Measurements from ENCODE around the gene ARHGAP31. TPM values are rescaled to one million over a fixed set of nuclear protein-coding genes. Genes with fewer than 3 reads are reported as not detected.

ARHGAP31 gene
- total RNA-seq, 5 donors from 2014 or later (not counting 1 experiment from before 2014, with no cell fraction given): 2.7 to 5.1 (median 3.4) TPM

DNA sequence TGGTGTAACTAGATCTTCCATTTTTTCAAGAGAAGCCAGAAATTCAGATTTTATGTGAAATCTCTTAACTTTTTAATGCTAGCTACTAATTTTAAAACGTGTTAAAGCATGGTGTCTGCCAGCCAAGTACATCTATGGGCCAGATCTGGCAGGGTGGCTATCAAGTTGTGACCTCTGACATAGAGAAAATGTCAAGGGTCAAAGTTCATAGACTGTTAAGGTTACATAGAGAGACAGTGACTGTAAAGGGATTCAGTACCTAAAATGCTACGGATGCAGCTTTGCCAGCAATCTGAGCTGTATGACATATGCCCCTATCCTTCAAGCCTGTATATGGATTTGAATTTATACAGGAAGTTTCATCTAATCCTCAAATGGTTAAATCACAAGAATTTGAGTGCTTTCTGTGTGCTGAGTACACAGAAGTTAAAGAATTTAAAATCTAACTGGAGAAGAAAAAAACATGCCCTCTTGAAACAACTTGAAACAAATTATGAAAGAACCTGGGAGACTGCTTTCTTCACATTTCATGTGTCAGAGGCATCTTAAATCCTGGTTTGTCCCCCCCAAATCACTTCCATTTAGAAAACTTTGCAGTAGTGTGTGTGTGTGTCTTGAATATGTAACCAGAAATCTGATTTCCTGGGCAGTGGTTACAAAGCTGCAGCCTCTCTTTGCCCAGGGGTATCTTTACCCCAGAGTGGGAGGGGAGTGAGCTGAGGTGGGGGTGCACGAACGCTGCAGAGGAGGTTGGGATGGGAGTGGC is 895 bp upstream of the ARHGAP31 start:
- Histone ChIP-seq H3K27ac (ENCODE audit: low read length) (peak overlapping the region; percentile 97), H3K4me3 (ENCODE audit: control insufficient read depth in 1 of 2, extremely low read depth in 1 of 2, low read length in 1 of 2) (peak overlapping the region; percentile 74 to 81), H3K27me3 (replicated peaks in 1 of 2; ENCODE audit: control insufficient read depth in 2 of 2, extremely low read depth in 1 of 2, insufficient read depth in 2 of 2, low read length in 1 of 2) (peaks cover 0 to 15% of the 10 kb centered on the region in 2 experiments), H3K9me3 (no peaks in the 10 kb centered on the region), H3K4me1 (ENCODE audit: control insufficient read depth in 1 of 2, extremely low read depth in 1 of 2, insufficient read depth in 2 of 2, low read length in 2 of 2) (peaks cover 15 to 55% of the 10 kb centered on the region in 2 experiments), H3K36me3 (ENCODE audit: control insufficient read depth in 2 of 2, extremely low read depth in 1 of 2, insufficient read depth in 1 of 2, low read length in 1 of 2) (no peaks in the 10 kb centered on the region)
- Mint-ChIP-seq H3K9me3 (peaks cover 0 to 3% (median 2%) of the 10 kb centered on the region in 3 donors), H3K36me3 (peaks cover 3% of the 10 kb centered on the region), H3K4me1 (peaks cover 51 to 67% (median 66%) of the 10 kb centered on the region in 3 donors), H3K27me3 (no peaks in the 10 kb centered on the region), H3K4me3 (peak overlapping the region; percentile 85 to 93 (median 90)), H3K27ac (peak overlapping the region; percentile 57 to 79)
- ChIA-PET POLR2A (interaction anchor here (0.6 to 2.3 kb wide), 5 partner anchors 8 to 338 kb away, joined by 3 to 15 read pairs (median 3); partner anchors contain the start of gene TMEM39A (in 1 of the 2)), CTCF (interaction anchor here (0.6 to 3.0 kb wide), 7 partner anchors 19 to 119 kb away, joined by 3 to 22 read pairs (median 6); partner anchors contain the start of gene B4GALT4 (in 1 of the 2))
- ATAC-seq (replicated peaks in 1 of 4) (no peak), DNase-seq (no peak)
- 0% methylated on average over 2 of the region's 4 CpGs for WGBS (ENCODE audit: insufficient coverage)

DNA sequence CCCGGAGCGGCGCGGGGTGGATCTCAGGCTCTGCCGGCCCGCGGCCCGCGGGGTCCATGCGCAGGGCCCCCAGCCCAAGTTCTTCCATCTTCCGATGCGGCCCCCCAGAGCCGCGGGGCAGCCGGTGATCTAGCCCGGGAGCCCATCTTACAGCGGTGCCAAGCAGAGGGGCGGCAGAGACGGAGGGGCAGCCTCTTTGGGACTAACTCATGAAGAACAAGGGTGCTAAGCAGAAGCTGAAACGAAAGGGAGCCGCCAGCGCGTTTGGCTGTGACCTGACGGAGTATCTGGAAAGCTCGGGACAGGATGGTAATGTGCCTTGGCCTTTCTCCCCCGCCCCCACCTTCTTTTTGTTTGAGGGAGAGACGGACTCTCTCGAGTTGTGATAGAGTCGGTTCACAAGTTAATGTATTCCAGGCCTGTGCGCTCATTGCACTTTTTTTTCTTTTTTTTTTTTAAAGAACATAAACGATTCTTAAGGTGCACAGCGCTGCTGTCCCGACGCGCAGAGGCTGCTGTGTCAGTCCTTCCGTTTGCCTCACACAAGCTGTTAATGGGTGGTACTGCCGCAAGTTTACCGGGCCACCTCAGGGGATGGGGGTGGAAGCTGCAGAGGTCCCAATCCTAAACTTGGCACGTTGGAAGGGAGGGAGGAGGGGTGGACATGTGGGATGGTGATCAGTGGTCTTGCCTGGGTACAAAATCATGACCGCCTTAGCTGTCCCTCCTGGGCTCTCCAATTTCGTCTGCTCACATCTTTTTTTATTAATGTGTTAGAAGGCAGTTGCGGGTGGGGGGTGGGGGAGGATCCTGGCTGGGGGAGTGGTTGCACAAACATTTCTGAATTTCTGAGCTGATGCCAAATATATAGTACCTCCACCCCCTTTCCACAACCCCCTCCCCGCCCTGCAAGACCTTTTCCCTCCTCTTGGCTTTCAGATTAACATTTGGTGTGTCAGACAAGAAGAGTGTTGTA is 801 bp downstream of the ARHGAP31 start:
- Histone ChIP-seq H3K27ac (ENCODE audit: low read length) (peak overlapping the region; percentile 97), H3K4me3 (ENCODE audit: control insufficient read depth in 1 of 2, extremely low read depth in 1 of 2, low read length in 1 of 2) (peak overlapping the region; percentile 74 to 81), H3K27me3 (replicated peaks in 1 of 2; ENCODE audit: control insufficient read depth in 2 of 2, extremely low read depth in 1 of 2, insufficient read depth in 2 of 2, low read length in 1 of 2) (peaks cover 0 to 2% of the 10 kb centered on the region in 2 experiments), H3K36me3 (ENCODE audit: control insufficient read depth in 2 of 2, extremely low read depth in 1 of 2, insufficient read depth in 1 of 2, low read length in 1 of 2) (no peaks in the 10 kb centered on the region), H3K4me1 (ENCODE audit: control insufficient read depth in 1 of 2, extremely low read depth in 1 of 2, insufficient read depth in 2 of 2, low read length in 2 of 2) (peaks cover 15 to 44% of the 10 kb centered on the region in 2 experiments), H3K9me3 (no peaks in the 10 kb centered on the region)
- DNase-seq (peak in 34 of 35 experiments; percentile 27 to 78 (median 44)), ATAC-seq (replicated peaks in 1 of 4) (peak; percentile 44 to 59 (median 48))
- H3K4me1 Mint-ChIP-seq: peaks cover 53 to 62% (median 61%) of the 10 kb centered on the region in 3 donors
- H3K27me3 Mint-ChIP-seq: no peaks in the 10 kb centered on the region
- under 1% methylated on average over 20 of the region's 43 CpGs for WGBS (ENCODE audit: insufficient coverage)
- H3K27ac Mint-ChIP-seq: peak overlapping the region; percentile 79 to 94
- ChIA-PET CTCF (interaction anchor here (0.5 to 3.0 kb wide), 8 partner anchors 28 to 1418 kb away, joined by 3 to 22 read pairs (median 6); partner anchors contain the start of gene B4GALT4 (in 1 of the 2)), POLR2A (interaction anchor here (0.6 to 2.3 kb wide), 13 partner anchors 9 to 1448 kb away, joined by 3 to 15 read pairs (median 3); partner anchors contain the start of genes GTF2E1 (in 1 of the 2), RABL3 (in 1 of the 2), TIMMDC1 (in 1 of the 2) and TMEM39A (in 1 of the 2))
- H3K36me3 Mint-ChIP-seq: peaks cover 11% of the 10 kb centered on the region
- peak overlapping the region; percentile 85 to 93 (median 90) for H3K4me3 Mint-ChIP-seq
- H3K9me3 Mint-ChIP-seq: no peaks in the 10 kb centered on the region

DNA sequence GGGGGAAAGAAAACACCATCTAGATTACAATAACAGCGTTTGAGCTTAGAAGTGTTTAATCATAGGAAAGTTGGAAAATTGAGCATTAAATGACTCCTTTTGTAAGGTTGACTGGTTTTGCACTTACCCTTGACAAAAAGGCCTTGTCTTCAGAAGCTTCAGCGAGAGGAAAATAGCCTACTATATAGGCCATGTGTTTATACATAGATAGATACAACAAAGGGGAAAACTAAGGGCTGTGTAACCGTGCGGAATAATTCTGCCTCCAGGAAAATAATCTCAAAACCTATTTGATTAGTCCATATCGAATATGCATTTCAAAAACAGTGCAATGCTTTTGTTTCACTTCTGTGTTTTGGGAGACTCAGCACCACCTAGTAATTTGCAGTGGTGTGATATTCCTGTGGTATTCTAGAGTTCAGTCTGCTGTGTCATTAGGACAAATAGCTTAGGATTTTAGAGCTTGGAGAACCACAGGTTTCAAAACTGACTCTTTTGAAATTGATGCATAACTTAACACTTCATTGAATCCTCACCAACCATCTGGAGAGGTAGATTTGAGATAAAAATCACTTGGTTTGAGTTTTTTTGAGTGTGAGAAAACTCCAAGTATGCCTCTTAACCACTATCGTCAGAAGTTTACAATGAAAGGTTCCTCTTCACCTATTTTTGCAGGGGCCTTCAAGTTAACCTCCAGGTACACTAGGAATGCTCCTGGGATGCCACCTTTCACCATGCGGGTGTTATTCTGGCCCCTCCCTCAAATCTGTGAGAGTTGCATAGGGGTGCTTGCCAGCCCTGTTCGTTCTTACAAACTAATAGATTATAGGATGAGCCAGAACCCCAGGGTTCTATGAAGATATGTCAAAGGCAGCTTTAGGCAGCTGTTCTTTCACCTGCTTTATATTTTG is 1.9 kb downstream of the ARHGAP31 start:
- CTCF ChIA-PET: interaction anchor here (0.6 to 3.0 kb wide), 7 partner anchors 21 to 78 kb away, joined by 3 to 22 read pairs (median 6); partner anchors contain the start of gene B4GALT4 (in 1 of the 2)
- WGBS (ENCODE audit: insufficient coverage): 60% methylated on average over 1 of the region's 8 CpGs
- H3K36me3 ChIP-seq (ENCODE audit: control insufficient read depth in 2 of 2, extremely low read depth in 1 of 2, insufficient read depth in 1 of 2, low read length in 1 of 2): no peaks in the 10 kb centered on the region
- H3K4me3 ChIP-seq (ENCODE audit: control insufficient read depth in 1 of 2, extremely low read depth in 1 of 2, low read length in 1 of 2): no peak overlapping the region
- Mint-ChIP-seq H3K4me1 (peaks cover 53 to 55% (median 54%) of the 10 kb centered on the region in 3 donors), H3K27me3 (no peaks in the 10 kb centered on the region), H3K36me3 (peaks cover 11% of the 10 kb centered on the region), H3K4me3 (peak overlapping the region; percentile 19 to 93 (median 25)), H3K27ac (peak overlapping the region; percentile 71 to 74), H3K9me3 (no peaks in the 10 kb centered on the region)
- DNase-seq (no peak), ATAC-seq (replicated peaks in 1 of 4) (no peak)
- H3K9me3 ChIP-seq: no peaks in the 10 kb centered on the region
- peaks cover 15 to 44% of the 10 kb centered on the region in 2 experiments for H3K4me1 ChIP-seq (ENCODE audit: control insufficient read depth in 1 of 2, extremely low read depth in 1 of 2, insufficient read depth in 2 of 2, low read length in 2 of 2)
- POLR2A ChIA-PET: interaction anchor here (0.6 to 2.3 kb wide), 6 partner anchors 10 to 168 kb away, joined by 3 to 15 read pairs (median 6); partner anchors contain the start of gene TMEM39A (in 1 of the 2)
- no peaks in the 10 kb centered on the region for H3K27me3 ChIP-seq (replicated peaks in 1 of 2; ENCODE audit: control insufficient read depth in 2 of 2, extremely low read depth in 1 of 2, insufficient read depth in 2 of 2, low read length in 1 of 2)
- peak overlapping the region; percentile 45 for H3K27ac ChIP-seq (ENCODE audit: low read length)

DNA sequence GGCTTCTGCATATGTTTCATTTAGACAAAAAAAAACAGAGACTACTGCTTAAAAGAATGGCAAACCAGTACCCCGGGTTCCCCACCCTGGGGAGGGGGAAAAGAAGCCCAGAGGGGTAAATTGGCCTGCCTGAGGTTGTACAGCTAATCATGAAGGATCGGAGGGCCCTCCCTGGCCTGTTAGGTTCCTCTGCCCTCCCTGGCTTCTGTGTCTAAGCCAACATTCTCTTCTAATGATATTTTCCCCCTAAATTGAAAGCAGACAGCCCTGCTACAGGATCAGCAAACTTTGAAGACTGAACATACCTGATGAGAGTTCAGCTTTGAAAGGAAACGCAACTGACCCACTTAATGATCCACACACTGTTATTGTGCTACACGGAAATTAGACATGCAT is 2.5 kb downstream of the ARHGAP31 start:
- H3K9me3 Mint-ChIP-seq: no peaks in the 10 kb centered on the region
- WGBS (ENCODE audit: insufficient coverage): no CpG with 5 or more reads among the region's 4 CpGs
- no peak for ATAC-seq (replicated peaks in 1 of 4)
- H3K27me3 Mint-ChIP-seq: no peaks in the 10 kb centered on the region
- peak overlapping the region in 1 of 3 donors; percentile 2 for H3K4me3 Mint-ChIP-seq
- no peak overlapping the region for H3K4me3 ChIP-seq (ENCODE audit: control insufficient read depth in 1 of 2, extremely low read depth in 1 of 2, low read length in 1 of 2)
- peaks cover 15 to 44% of the 10 kb centered on the region in 2 experiments for H3K4me1 ChIP-seq (ENCODE audit: control insufficient read depth in 1 of 2, extremely low read depth in 1 of 2, insufficient read depth in 2 of 2, low read length in 2 of 2)
- H3K36me3 Mint-ChIP-seq: peaks cover 11% of the 10 kb centered on the region
- no peak for DNase-seq
- H3K4me1 Mint-ChIP-seq: peaks cover 56 to 60% (median 56%) of the 10 kb centered on the region in 3 donors
- H3K27ac ChIP-seq (ENCODE audit: low read length): peak overlapping the region; percentile 45
- CTCF ChIA-PET: interaction anchor here in 1 of 2 donors (0.5 to 1.4 kb wide), 3 partner anchors 21 to 57 kb away, joined by 3 to 6 read pairs (median 5); no protein-coding TSS in a partner anchor
- no peaks in the 10 kb centered on the region for H3K27me3 ChIP-seq (replicated peaks in 1 of 2; ENCODE audit: control insufficient read depth in 2 of 2, extremely low read depth in 1 of 2, insufficient read depth in 2 of 2, low read length in 1 of 2)
- POLR2A ChIA-PET: interaction anchor here (0.6 to 1.1 kb wide), 2 partner anchors 25 to 153 kb away, joined by 4 to 5 read pairs; no protein-coding TSS in a partner anchor
- H3K9me3 ChIP-seq: no peaks in the 10 kb centered on the region
- H3K36me3 ChIP-seq (ENCODE audit: control insufficient read depth in 2 of 2, extremely low read depth in 1 of 2, insufficient read depth in 1 of 2, low read length in 1 of 2): no peaks in the 10 kb centered on the region
- H3K27ac Mint-ChIP-seq: peak overlapping the region; percentile 52 to 53

DNA sequence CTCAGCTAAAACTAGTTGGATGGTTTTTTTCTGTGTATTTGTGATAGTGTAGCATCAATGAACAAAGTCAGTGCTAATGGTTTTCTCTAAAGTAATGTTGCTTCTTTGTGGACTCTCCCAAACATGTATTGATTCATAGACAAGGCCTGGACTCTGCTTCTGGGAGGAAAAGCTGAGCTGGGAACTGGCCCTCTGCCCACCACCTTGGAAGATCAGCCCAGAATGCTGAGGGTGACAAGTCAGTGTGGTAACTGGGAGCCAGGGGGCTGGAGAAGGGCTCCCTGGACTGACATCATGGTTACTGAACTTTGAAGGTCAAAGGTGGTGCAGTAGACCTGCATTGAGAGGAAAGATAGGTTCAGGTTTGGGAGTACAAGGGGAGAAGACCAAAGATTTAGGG is 3.0 kb downstream of the ARHGAP31 start:
- no peak overlapping the region for H3K4me3 ChIP-seq (ENCODE audit: control insufficient read depth in 1 of 2, extremely low read depth in 1 of 2, low read length in 1 of 2)

More for the DNA sequence above, 3.0 kb downstream of the ARHGAP31 start:
- Mint-ChIP-seq H3K36me3 (peaks cover 11% of the 10 kb centered on the region), H3K27ac (peak overlapping the region in 1 of 2 donors; percentile 8), H3K9me3 (no peaks in the 10 kb centered on the region), H3K4me1 (peaks cover 58 to 64% (median 60%) of the 10 kb centered on the region in 3 donors), H3K4me3 (no peak overlapping the region), H3K27me3 (no peaks in the 10 kb centered on the region)
- Histone ChIP-seq H3K9me3 (no peaks in the 10 kb centered on the region), H3K36me3 (ENCODE audit: control insufficient read depth in 2 of 2, extremely low read depth in 1 of 2, insufficient read depth in 1 of 2, low read length in 1 of 2) (no peaks in the 10 kb centered on the region), H3K4me1 (ENCODE audit: control insufficient read depth in 1 of 2, extremely low read depth in 1 of 2, insufficient read depth in 2 of 2, low read length in 2 of 2) (peaks cover 15 to 42% of the 10 kb centered on the region in 2 experiments), H3K27ac (ENCODE audit: low read length) (no peak overlapping the region), H3K27me3 (replicated peaks in 1 of 2; ENCODE audit: control insufficient read depth in 2 of 2, extremely low read depth in 1 of 2, insufficient read depth in 2 of 2, low read length in 1 of 2) (no peaks in the 10 kb centered on the region)
- POLR2A ChIA-PET: interaction anchor here (0.6 to 1.9 kb wide), 3 partner anchors 25 to 153 kb away, joined by 4 to 6 read pairs (median 5); partner anchors contain the start of gene B4GALT4 (in 1 of the 2)
- CTCF ChIA-PET: interaction anchor here (0.5 to 1.0 kb wide), 7 partner anchors 9 to 263 kb away, joined by 3 to 5 read pairs (median 3); no protein-coding TSS in a partner anchor
- DNase-seq (no peak), ATAC-seq (replicated peaks in 1 of 4) (no peak)

Data from T-cell (primary cell).